Measurements from ENCODE around the gene RNF43. TPM values are rescaled to one million over a fixed set of nuclear protein-coding genes. Genes with fewer than 3 reads are reported as not detected.

RNF43 gene
- polyA plus RNA-seq, 4 donors = 11.2 to 16.8 (median 12.5) TPM

- no peak for DNase-seq (ENCODE audit: low read depth in 4 of 4, low spot score in 2 of 4)
Observed at GRCh38 chr17:58368860-58369213, 48.5 kb downstream of the RNF43 start.

Other genes starting within 250 kb of the RNF43 start
- 1 to 10 TPM in 2 of 4 donors, under 1 TPM in 2; 0.46 to 1.7 (median 0.92) TPM for gene EPX, start 224.8 kb downstream of the RNF43 start, polyA plus RNA-seq (ENCODE audit: insufficient read length in 4 of 4)
- gene MKS1, start 198.3 kb downstream of the RNF43 start, polyA plus RNA-seq (ENCODE audit: insufficient read length in 4 of 4) = 10 to 100 TPM; 34.8 to 56.9 (median 46.3) TPM
- gene LPO, start 178.9 kb downstream of the RNF43 start, polyA plus RNA-seq (ENCODE audit: insufficient read length in 4 of 4) = under 1 TPM in 3 of 4 donors, not detected in 1; 0.16 to 0.25 (median 0.19) TPM
- gene MPO, start 136.6 kb downstream of the RNF43 start, polyA plus RNA-seq (ENCODE audit: insufficient read length in 4 of 4) = 10 to 100 TPM in 1 of 4 donors, 1 to 10 TPM in 3; 2.8 to 10.8 (median 4.0) TPM
- 10 to 100 TPM; 33.2 to 77.6 (median 60.3) TPM for gene TSPOAP1, start 88.7 kb downstream of the RNF43 start, polyA plus RNA-seq (ENCODE audit: insufficient read length in 4 of 4)
- gene SUPT4H1, start 65.3 kb downstream of the RNF43 start, polyA plus RNA-seq (ENCODE audit: insufficient read length in 4 of 4) = 100 to 1,000 TPM; 125 to 146 (median 135) TPM
- under 1 TPM; 0.36 to 0.49 (median 0.38) TPM for gene HSF5, start 70.9 kb upstream of the RNF43 start, polyA plus RNA-seq (ENCODE audit: insufficient read length in 4 of 4)
- 10 to 100 TPM; 37.1 to 74.0 (median 55.0) TPM for gene MTMR4, start 97.1 kb upstream of the RNF43 start, polyA plus RNA-seq (ENCODE audit: insufficient read length in 4 of 4)